HG03066 (cell line): Measurements from ENCODE around the gene C9orf85.
"Not testable (repeated sequence)": the region's sequence is repeated elsewhere in the genome, so short reads cannot be mapped to it uniquely, and the experiment has no call there.

Source experiments
- ATAC-seq: cut with Tn5 transposase; IDR thresholded peaks from one replicate; pipeline ENCODE4 v1.9.1; 2021; ENCODE audit warnings: low read depth; ENCODE audit not compliant: unreplicated experiment

The C9orf85 gene, protein sequence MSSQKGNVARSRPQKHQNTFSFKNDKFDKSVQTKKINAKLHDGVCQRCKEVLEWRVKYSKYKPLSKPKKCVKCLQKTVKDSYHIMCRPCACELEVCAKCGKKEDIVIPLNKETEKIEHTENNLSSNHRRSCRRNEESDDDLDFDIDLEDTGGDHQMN

DNA sequence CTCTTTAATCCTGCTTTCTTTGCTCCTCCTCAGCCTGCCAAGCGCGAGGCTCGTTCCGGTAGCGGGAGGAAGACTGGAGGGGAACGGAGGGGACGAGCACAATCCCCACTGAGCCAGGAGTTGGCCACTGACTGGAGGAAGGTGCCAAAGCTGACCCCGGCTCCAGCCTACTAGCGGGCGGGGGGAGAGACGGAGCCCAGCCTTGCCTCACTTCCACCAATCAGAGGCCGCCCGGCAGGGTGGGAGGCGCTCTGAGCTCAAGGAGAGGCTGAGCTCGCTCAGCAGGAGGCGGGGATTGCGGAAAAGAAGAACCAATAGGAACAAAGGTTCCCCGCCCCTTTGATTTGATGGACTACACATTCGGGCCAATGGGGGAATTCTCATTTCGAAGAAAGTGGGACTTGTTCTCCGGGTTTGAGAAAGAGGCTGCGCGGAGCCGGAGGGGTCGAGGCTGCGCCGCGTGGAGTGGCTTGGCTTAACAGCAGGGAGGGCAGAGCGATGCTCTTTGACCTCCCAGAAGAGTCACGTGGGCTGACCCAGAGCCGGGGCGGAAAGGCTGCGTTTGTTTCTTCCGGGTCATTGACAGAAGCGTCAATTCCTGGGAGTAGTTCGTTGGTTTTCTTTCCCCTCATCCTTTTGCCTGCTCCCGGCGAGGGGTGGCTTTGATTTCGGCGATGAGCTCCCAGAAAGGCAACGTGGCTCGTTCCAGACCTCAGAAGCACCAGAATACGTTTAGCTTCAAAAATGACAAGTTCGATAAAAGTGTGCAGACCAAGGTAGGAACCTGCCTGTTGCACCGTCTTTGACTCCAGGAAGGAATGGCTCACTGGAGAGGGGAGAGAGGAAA is at the start of gene C9orf85, which contains the start of gene ABHD17B:
Gene C9orf85 (plus strand): TSS at position 579 of the 847 bp plus-strand sequence. CDS start 96 bp downstream, at position 675.
Gene ABHD17B (minus strand): TSS at position 133 of the 847 bp plus-strand sequence. CDS start 36,113 bp downstream, outside the sequence.
- ATAC-seq, result peak; percentile 90

DNA sequence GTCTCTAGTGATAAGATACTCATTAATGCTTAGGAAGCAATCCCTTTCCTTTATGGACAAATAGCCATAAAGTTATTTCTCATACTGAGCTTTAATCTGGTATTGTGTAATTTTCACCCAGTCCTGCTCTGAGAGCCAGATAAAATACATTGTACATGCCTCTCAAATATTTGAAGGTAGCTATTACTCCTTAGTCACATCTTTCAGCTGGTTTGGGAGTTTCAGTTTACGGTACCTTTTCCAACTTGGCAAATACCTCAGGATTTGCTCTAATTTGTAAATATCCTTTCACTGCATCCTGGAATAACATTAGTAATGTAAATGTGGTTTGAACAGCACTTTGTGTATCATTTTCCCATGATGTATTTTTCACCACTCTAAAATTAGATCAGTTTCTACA is 47.8 kb upstream of the C9orf85 start:
- ATAC-seq, result no peak

DNA sequence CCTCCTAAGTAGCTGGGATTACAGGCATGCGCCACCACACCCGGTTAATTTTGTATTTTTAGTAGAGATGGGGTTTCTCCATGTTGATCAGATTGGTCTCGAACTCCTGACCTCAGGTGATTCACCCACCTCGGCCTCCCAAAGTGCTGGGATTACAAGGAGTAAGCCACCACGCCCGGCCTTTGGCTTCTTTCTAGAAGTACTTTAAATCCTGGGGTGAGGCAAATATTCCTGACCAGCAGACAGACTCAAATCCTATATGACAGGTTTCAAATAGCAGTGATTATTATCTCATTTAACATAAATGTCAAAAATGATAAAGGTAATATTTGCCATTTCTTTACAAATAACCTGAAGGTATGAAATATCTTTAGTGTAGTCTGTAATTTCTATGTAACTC is 36.1 kb upstream of the C9orf85 start:
- no peak for ATAC-seq

DNA sequence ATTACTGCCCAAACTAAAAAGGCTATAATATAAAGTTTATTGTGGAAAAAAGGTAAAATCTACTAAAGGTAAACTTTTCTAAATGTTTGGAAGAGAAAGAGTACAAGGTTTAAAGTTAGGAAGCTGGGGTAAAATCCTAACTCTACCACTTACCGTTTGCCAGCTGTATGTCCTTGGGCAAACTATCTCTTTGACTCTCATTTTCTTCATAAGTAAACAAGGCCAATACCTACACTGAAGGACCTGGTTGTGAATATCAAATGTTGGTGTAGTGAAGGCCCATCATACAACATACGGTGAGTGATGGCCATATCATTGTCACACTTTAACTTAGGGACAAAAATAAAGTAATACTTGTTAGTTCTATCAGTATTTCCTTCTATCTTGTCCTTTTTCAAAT is 35.3 kb upstream of the C9orf85 start:
- no peak for ATAC-seq

DNA sequence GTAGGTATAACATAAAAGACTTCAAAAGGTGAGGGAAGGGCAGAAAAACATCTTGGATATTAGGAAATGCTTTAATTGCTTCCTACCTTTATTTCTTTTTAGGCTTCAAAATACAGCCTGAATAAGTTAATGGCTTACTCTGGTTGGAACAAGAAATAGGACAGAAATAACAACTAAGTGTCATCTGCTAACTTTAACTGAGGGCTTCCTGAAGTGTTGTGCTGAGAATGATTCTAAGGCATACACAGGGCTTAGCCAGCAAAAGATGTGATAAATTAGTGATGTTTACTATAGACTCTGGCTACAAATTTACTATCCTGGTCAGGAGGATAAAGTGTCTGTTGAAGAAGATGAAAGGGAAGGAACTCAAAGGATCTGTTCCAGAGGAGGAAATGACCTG is 34.6 kb upstream of the C9orf85 start:
- no peak for ATAC-seq

DNA sequence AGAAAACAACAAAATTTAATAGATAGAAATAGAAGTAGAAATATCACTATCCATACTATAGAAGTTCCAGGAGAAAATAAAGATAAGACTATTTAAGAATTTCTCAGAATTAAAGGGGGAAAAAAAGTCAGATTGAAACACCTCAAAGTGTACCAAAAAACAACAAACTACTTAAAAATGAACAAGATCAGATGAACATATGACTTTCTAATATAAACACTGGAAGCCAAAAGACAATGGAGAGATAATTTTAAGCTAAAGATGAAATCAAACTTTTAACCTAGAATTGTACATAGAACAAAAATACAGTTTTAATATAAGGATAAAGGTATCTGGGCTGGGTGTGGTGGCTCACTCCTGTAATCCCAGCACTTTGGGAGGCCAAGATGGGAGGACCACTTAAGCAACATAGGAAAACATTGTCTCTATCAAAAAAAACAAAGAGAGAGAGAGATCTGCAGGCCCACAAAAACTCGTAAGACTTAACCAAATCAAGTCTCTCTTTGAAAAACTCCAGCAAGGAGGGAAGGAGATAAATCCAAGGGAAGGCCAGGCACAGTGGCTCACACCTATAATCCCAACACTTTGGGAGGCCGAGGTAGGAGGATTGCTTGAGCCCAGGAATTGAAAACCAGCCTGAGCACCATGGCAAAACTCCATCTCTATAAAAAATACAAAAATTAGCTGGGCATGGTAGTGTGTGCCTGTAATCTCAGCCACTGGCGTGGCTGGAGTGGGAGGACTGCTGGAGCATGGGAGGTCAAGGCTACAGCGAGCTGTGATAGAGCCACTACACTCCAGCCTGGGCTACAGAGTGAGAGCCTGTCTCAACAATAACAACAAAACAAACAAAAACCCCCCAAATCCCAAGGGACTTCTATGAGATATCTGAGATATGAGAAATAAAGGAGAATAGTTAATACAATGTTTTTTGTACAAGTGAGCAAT is 32.8 kb upstream of the C9orf85 start:
- ATAC-seq, result no peak

DNA sequence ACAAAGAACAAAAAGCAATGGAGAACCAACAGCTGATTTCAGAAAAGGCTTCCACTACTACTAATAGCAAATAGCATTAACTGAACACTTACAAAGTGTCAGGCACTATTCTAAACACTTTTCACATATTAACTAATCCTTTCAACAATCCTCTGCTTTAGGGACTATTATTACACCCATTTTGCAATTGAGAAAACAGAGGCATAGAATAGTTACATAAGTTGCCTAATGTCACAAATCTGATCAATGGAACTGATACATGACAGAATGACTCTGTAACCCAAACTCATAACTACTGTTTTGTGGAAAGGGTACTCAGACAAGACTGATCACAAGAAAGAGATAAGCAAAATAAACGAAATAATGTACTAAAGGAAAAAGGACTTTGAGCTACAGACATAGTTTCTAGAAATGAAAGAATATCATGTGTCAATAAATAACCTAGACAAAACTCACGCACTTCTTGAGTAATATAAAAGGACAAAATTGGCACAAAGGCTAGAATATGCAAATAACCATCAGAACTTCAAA is 31.7 kb upstream of the C9orf85 start:
- ATAC-seq, result no peak

DNA sequence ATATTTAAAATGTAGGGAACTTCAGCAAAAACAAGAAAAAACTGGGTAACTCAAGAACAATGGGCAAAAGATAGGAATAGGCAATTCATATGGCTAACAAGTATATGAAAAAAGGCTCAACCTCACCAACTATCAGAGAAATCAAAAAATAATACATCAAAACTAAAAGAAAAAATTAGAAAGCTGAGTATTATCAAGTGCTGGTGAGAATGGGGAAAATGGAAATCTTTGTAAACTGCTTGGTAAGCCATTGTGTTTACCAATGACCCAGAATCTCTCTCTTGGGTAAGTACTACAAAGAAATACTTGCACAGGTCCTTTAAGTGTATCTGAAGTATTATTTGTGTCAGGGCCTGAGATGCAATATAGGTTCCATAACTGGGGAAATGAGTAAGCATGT is 27.4 kb upstream of the C9orf85 start:
- no peak for ATAC-seq

DNA sequence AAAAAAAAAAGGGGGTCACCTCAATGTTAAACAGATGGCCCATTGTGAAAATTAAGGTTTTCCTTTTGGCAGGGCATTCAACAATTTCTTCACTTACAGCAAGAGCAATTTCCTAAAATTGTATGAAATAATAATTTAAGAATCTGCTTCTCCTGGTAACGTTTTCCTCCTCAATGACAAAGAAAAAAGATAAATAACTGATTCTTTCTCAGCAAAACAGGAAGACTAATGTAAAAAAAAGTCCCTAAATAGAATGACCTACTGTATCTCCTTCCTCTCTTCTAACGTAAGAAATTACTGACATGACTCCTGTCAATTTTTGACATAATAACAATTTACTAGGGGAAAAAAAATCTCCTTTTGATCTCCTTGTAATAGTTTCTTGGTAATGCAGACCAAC is 26.0 kb upstream of the C9orf85 start:
- ATAC-seq, result no peak

DNA sequence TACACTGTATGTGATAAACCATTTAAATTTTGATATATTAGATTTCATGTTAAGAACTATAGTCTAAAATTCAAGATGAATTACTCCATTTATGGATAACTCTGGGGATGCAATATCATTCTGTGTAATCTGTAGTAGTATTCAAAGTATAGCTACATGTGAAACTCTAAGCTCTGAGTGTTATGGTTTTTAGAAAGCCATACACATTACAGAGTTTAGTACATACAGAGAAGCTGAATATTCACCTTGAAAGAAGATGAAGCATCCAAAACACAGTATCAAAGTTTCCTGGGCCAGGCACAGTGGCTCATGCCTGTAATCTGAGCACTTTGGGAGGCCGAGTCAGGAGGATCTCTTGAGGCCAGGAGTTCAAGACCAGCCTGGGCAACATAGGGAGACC is 25.4 kb upstream of the C9orf85 start:
- no peak for ATAC-seq

DNA sequence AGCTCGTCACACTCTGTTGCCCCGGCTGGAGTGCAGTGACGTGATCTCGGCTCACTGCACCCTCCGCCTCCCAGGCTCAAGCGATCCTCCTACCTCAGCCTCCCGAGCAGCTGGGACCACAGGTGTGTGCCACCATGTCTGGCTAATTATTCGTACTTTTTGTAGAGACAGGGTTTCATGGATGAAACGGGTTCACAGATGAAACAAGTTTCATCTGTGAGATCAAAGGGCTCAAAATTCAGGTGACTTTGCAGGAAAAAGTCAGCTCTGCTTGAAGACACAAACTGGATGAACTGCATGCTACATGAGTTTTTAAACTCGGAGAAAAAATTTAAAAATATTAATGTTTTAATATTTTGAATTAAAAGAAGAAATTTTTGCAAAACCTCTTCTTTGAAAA is 24.9 kb upstream of the C9orf85 start:
- ATAC-seq, result no peak

DNA sequence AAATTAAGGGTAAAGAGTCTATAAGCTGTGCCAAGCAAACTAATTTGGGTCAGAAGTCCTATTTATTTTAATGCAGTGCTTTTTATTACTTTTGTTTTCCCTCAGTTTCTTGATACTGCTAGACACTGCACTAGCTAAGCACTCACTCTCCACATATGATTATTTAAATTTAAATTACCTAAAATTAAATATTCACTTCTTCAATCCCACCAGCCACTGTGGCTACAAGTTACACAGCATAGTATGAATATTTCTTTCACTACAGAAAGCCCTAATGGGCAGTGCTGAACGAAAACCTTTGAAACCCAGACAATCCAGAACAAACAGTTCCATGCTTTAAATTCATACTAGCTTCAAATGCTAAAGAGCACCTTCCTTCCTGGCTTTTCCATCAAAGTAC is 24.1 kb upstream of the C9orf85 start:
- ATAC-seq, result no peak

DNA sequence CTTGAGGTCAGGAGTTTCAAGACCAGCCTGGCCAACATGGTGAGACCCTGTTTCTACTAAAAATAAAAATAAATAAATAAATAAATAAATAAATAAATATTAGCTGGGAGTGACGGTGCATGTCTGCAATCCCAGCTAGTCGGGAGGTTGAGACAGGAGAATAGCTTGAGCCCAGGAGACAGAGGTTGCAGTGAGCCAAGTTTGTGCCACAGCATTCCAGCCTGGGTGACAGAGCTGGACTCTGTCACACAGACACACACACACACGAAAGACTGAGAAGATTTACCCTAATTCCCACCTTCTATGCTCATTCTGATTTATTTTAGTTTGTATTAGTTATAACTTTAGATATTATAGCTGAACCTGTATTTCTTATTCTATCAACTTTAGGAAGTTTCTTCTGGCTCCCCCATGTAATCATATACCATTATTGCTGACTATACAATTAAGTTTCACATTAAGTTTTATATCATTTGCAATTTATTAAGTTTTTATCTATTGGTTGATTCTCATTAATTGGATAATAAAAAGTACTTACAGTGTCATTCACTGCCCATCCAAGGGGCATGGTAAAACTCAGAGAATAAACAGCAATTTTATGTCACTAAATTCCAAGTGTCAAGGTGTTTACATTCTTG is 21.3 kb upstream of the C9orf85 start:
- ATAC-seq, result no peak

DNA sequence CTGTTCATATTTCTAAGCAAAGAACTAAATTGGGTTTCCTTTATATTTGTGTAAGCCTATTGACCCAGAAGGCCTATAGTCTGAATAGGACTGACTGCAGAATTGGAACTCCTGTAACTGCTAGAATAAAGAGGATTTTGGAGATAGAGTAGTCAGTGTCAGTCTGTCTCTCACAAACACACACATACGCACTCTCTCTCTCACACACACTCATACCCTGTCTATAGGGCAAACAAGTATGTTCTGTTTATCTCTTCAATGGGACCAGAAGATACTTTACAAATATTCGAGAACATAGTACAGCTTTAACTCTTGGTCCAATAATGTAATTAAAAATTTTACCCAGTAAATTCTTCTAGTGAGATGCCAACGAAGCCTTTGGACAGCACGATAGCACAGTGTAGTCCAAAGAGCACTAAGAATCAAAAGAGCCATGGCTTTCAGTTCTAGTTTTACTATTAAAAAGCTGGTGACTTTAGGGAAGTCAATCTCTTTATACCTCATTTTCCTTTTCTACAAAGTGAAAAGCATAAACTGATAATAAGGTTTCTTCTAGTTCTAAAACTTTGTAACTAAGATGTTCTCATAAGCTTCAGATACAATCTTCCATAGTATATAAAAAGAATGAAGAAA is 19.8 kb upstream of the C9orf85 start:
- no peak for ATAC-seq

DNA sequence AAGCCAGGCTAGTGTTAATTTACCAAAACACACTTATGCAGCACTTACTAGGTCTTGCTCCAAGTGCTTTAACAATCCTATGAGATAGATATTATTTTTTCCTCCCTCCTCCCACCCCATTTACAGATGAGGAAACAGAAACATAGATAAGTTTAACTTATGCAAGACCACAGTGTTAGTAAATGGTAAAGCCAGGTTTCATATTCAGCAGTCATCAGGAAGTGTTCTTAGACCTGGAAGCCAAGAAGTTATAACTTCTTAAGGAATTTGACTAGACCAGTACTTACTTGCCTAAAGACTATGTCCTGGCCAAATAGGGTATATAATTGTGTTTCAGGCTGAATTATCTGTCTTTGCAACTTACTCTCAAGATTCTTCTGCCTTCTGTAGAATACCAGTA is 16.3 kb upstream of the C9orf85 start:
- peak; percentile 40 for ATAC-seq

DNA sequence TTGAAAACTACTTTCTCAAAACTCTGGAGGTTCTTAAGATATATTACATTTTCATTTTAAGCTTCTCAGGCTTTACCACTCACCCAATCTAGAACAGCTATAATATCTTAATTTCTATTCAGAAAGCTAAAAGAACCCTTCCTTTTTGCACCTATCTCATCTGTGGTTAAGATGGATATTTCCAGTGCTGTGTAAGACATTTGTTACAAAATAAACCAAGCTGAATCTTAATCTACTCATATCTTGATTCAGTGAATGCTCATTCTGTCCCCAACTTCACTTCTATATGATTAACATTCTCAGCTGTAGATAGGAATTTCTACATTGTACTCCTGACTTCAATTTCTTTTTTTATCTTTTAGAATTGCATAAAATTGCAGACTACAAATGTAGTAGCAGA is 15.5 kb upstream of the C9orf85 start:
- no peak for ATAC-seq

DNA sequence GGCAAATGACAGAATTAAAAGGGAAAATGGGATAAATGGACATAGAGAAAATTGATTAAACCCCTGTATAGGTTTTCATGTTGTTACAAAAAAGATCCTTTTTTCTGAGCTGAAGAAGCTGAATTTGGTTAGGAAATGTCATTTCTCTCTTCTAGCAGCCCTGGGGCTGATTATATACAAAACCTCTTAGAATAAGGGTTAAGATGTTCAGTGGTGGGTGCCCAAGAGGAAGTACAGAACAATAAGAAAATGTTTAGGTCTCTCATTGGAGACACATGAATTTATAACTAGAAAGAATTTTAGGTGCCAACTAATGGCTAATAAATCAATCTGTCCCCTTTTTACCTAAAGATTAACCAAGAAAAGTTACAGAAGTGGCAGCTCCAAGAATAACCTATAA is 14.7 kb upstream of the C9orf85 start:
- ATAC-seq, result no peak

DNA sequence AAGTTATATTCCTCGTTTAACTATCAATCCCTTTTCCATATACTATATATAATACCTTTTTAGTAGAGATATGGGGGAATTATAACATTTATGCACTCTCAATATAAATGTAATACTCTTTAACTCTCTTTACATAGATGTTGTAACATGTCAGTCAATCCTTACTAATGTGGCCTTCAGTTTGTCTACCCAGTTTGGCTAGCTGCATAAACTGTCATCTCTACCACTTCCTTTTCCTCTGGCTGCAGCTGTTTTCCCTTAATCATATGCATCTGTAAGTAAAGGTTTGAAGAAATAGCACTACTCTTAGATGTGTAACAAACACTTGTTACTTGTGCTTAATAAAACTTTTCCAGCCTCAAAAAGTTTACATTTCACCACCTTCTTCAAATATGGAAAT is 13.9 kb upstream of the C9orf85 start:
- ATAC-seq, result peak; percentile 53

DNA sequence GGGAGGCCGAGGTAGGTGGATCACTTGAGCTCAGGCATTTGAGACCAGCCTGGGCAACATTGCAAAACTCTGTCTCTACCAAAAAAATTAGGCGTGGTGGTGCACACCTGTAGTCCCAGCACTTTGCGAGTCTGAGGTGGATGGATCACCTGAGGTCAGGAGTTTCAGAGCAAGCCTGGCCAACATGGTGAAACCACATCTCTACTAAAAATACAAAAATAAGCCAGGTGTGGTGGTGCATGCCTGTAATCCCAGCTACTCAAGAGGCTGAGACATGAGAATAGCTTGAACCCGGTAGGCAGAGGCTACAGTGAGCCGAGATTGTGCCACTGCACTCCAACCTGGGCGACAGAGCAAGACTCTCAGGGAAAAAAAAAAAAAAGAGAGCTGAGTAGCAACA is 12.7 kb upstream of the C9orf85 start:
- ATAC-seq, result not testable (repeated sequence)
